ENCODE results near the gene TRIM46. TPM values are rescaled to one million over a fixed set of nuclear protein-coding genes. Genes with fewer than 3 reads are reported as not detected.
"Not testable (repeated sequence)": the region's sequence is repeated elsewhere in the genome, so short reads cannot be mapped to it uniquely, and the experiment has no call there.

Gene TRIM46
- total RNA-seq, 1 donor from 2014 or later, result 0.43 TPM

- Histone ChIP-seq H3K27me3 (no peaks in the 10 kb centered on the region), H3K9me3 (no peaks in the 10 kb centered on the region), H3K4me3 (no peak overlapping the region), H3K36me3 (peaks cover 26% of the 10 kb centered on the region), H3K4me1 (peaks cover 17% of the 10 kb centered on the region), H3K27ac (peak overlapping the region; percentile 75)
- DNase-seq (peak; percentile 54), ATAC-seq (no peak)
- intact Hi-C loops (cut with DNase I), result loop anchor here (5.0 kb wide), 1 partner anchor 74 kb away; no protein-coding TSS in a partner anchor
- TF ChIP-seq, protein P1, sequence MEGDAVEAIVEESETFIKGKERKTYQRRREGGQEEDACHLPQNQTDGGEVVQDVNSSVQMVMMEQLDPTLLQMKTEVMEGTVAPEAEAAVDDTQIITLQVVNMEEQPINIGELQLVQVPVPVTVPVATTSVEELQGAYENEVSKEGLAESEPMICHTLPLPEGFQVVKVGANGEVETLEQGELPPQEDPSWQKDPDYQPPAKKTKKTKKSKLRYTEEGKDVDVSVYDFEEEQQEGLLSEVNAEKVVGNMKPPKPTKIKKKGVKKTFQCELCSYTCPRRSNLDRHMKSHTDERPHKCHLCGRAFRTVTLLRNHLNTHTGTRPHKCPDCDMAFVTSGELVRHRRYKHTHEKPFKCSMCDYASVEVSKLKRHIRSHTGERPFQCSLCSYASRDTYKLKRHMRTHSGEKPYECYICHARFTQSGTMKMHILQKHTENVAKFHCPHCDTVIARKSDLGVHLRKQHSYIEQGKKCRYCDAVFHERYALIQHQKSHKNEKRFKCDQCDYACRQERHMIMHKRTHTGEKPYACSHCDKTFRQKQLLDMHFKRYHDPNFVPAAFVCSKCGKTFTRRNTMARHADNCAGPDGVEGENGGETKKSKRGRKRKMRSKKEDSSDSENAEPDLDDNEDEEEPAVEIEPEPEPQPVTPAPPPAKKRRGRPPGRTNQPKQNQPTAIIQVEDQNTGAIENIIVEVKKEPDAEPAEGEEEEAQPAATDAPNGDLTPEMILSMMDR (IDR thresholded peaks at IDR 0.05), result no peak
These were observed 7.6 kb upstream of the TRIM46 start for GRCh38 chr1:155166051-155166470.

DNA sequence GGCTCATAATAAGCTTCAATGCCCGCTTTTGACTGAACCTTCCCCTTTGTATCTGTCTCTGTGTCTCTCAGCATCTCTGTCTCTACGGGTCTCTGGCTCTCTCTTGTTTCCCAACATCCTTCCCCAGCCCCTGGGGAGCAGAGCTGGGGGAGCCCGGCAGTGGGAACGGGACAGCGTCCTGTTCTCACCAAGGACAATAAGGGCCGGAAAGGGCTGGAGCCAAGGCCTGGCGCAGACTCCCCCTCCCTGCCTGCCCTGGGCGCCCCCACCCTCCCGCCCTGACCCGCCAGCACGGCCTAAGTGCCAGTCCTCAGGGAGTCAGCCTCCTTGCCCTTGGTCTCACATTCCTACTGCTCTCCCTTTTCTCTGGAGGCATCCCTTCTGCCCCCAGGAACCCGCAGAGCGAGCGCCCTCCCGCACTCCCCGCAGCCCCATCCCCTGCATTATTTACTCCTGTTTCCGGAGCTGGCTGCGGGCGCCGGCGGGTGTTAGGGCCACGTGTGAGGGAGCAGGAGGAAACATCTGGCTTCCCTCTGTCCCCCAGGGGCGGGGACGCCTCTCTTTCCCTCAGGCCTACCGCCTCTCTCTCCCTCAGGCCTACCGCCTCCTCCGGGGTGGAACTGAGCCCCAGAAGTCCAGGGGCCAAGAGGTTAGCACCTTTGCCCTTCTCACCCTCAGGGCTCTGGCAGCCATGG lies 7.0 kb upstream of the TRIM46 start:
- H3K9me3 ChIP-seq, result no peaks in the 10 kb centered on the region
- intact Hi-C loops (cut with DNase I), result loop anchor here (5.0 kb wide), 1 partner anchor 74 kb away; no protein-coding TSS in a partner anchor
- TF ChIP-seq, protein P1 (IDR thresholded peaks at IDR 0.05), result no peak
- no peaks in the 10 kb centered on the region for H3K27me3 ChIP-seq
- ATAC-seq, result peak; percentile 42
- peaks cover 30% of the 10 kb centered on the region for H3K36me3 ChIP-seq
- H3K4me1 ChIP-seq, result peaks cover 17% of the 10 kb centered on the region
- H3K4me3 ChIP-seq, result no peak overlapping the region
- peak; percentile 70 for DNase-seq
- H3K27ac ChIP-seq, result peak overlapping the region; percentile 75

DNA sequence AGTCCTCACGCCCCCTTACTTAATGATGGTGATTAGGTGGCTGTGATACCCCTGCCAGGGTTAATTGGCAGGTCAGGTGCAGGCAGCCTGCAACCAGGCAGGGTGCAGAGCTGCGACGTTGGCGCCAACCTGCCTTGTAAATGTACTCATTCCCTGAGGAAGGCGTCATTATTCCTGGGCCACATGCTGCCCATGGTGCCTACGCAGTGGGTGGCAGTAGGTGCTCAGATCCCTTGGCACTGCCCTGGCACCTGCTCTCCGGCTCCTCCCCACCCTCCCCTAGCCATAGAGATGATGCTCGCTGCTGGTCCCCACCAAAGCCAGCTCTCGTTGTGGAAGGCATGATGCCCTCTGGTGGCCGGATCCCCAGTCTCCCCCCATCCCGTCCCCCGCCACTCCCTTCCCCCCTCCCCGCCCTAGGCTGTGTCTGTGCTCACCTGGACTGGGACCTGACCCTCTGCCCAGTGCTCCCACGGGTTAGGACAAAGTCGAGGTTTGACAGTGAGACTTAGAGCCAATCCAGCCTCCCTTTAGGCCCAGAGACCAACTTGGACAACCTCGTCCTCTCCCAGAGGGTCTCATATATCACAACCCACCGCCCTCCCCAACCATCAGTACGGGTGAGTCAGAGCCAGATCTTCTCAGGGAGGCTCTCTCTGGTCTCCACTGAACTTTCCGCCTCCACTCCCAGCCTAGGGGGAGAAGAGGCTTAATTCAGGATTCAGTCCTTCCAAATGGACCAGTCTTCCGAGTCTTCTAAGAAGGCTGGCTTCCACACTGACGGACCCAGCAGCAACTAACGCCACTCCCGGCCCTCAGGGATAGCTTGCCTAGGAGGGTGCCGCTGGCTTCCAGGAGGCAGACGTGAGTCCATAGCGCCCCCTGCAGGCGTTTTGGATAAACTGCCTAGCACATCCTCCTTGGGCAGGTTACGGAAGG lies 6.2 kb upstream of the TRIM46 start:
- TF ChIP-seq, protein P1 (IDR thresholded peaks at IDR 0.05), result peak; percentile 86
- peaks cover 21% of the 10 kb centered on the region for H3K4me1 ChIP-seq
- intact Hi-C loops (cut with DNase I), result loop anchor here (5.0 kb wide), 1 partner anchor 75 kb away; no protein-coding TSS in a partner anchor
- ATAC-seq (peak; percentile 92), DNase-seq (peak; percentile 93)
- no peaks in the 10 kb centered on the region for H3K9me3 ChIP-seq
- no peaks in the 10 kb centered on the region for H3K27me3 ChIP-seq
- peak overlapping the region; percentile 11 for H3K4me3 ChIP-seq
- H3K27ac ChIP-seq, result peak overlapping the region; percentile 75
- peaks cover 30% of the 10 kb centered on the region for H3K36me3 ChIP-seq

DNA sequence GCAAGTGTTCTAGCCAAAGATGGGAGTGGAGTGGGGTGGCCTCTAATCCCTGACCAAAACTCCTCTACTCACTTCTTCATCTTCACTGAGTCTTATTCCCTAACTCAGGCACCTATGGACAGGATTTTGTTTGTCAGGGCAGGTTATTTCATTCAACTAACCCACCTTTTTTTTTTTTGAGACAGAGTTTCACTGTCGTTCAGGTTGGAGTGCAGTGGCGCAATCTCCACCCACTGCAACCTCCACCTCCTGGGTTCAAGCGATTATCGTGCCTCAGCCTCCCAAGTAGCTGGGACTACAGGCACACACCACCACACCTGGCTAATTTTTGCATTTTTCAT lies 5.6 kb upstream of the TRIM46 start:
- intact Hi-C loops (cut with DNase I), result loop anchor here (5.0 kb wide), 1 partner anchor 76 kb away; no protein-coding TSS in a partner anchor
- not testable (repeated sequence) for H3K9me3 ChIP-seq, ATAC-seq, H3K27ac ChIP-seq, H3K4me3 ChIP-seq, H3K27me3 ChIP-seq, DNase-seq
- peaks cover 21% of the 10 kb centered on the region for H3K4me1 ChIP-seq
- H3K36me3 ChIP-seq, result peaks cover 30% of the 10 kb centered on the region

- DNase-seq (no peak), ATAC-seq (no peak)
- H3K27ac ChIP-seq, result no peak overlapping the region
- H3K4me1 ChIP-seq, result peaks cover 24% of the 10 kb centered on the region
- no peaks in the 10 kb centered on the region for H3K9me3 ChIP-seq
- intact Hi-C loops (cut with DNase I), result loop anchor here (5.0 kb wide), 1 partner anchor 76 kb away; no protein-coding TSS in a partner anchor
- H3K27me3 ChIP-seq, result no peaks in the 10 kb centered on the region
- H3K4me3 ChIP-seq, result no peak overlapping the region
- TF ChIP-seq, protein P1 (IDR thresholded peaks at IDR 0.05), result no peak
- peaks cover 30% of the 10 kb centered on the region for H3K36me3 ChIP-seq
These were observed 5.0 kb upstream of the TRIM46 start for GRCh38 chr1:155168456-155169210.

Measured in upper lobe of right lung (tissue), 1 donor.